NCI-H446 treated with DMSO at 0.1 percent for 48 hours (cell line): Measurements from ENCODE around the gene RBM38.
"Not testable (repeated sequence)": the region's sequence is repeated elsewhere in the genome, so short reads cannot be mapped to it uniquely, and the experiment has no call there.

ENCODE experiments used
- DNase-seq: peaks from one replicate; lab custom pipeline; 2025; lab: John Stamatoyannopoulos, UW

The RBM38 gene

DNA sequence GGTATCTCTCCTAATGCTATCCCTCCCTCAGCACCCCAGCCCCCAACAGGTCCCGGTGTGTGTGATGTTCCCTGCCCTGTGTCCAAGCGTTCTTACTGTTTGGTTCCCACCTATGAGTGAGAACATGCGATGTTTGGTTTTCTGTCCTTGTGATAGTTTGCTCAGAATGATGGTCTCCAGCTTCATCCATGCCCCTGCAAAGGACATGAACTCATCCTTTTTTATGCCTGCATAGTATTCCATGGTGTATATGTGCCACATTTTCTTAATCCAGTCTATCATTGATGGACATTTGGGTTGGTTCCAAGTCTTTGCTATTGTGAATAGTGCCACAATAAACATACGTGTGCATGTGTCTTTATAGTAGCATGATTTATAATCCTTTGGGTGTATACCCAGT lies 28.3 kb downstream of the RBM38 start:
- DNase-seq = not testable (repeated sequence)

DNA sequence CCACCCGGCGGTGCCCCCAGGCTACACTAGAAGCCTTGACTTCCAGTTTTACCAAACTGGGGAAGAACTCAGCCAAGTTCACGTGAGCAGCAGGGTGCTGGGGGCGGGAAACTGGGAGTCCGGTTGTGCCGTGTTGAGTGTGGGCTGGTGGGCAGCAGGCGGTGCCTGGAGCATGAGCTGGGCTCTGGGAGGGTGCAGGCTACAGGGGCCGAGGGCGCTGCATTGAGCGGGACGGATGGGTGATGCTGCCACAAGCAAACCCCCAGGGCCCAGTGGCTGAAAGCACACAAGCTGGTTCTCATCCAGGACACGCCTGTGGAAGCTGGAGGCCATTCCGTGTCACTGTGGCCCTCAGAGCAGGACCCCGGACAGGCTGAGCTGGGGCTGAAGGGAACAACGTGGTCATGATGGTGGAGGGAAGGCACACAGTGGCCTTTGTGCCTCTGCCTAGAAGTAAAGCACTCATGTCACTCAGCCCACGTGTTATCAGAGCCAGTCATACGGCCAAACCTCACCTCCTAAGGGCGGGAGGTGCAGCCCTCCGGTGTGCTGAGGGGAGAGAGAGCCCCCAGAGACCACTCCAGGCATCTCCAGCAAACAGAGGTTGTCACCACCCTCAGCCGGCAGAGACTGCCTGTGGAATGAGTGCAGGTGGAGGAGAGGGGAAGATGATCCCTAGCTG lies 29.5 kb downstream of the RBM38 start:
- DNase-seq = no peak

DNA sequence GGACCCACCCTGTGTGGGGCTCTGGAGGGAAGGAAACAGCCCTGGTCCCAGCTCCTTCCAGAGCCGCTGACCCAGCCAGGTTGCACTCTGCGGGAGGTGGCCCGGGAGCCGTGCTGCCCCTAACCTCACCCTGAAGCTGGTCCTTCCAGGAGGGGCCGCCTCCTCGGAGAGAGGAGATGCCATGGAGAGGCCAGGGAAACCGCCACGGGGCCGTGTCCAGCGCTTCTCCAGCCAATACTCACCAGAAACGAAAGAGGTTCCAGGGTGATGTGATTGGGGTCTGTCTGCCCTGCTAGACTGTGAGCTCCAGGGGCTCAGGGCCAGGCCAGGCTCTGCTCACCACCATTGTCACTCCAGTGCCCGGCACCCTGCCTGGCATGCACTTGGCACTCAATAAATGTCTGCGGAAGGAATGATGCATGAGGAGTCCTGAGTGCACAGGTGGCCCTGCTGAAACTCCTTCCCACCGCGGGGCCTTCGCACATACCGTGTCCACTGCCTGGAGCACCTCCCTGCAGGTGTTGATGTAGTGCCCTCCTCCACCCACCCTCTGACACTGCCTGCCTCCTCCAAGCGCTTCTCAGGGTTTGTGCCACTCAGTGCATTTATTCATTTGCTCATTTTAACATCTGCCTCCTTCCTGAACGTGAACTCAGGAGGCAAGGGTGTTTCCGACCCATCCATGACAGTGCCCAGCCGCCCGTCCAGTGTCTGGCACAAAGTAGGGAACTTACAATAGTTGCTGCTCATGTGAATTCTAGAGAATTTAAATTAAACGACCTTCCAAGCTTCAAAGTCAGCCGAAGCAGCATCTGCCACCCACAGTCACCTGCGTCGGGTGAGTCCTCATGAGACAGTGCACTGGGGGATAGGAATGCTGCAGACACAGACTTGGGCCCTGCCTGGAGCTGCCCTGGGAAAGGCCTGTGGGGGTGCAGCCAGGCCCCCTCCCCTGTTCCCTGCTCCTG lies 30.3 kb downstream of the RBM38 start:
- DNase-seq = no peak

GRCh38 chr20:57422254-57422653 lies 31.1 kb downstream of the RBM38 start:
- no peak for DNase-seq

DNA sequence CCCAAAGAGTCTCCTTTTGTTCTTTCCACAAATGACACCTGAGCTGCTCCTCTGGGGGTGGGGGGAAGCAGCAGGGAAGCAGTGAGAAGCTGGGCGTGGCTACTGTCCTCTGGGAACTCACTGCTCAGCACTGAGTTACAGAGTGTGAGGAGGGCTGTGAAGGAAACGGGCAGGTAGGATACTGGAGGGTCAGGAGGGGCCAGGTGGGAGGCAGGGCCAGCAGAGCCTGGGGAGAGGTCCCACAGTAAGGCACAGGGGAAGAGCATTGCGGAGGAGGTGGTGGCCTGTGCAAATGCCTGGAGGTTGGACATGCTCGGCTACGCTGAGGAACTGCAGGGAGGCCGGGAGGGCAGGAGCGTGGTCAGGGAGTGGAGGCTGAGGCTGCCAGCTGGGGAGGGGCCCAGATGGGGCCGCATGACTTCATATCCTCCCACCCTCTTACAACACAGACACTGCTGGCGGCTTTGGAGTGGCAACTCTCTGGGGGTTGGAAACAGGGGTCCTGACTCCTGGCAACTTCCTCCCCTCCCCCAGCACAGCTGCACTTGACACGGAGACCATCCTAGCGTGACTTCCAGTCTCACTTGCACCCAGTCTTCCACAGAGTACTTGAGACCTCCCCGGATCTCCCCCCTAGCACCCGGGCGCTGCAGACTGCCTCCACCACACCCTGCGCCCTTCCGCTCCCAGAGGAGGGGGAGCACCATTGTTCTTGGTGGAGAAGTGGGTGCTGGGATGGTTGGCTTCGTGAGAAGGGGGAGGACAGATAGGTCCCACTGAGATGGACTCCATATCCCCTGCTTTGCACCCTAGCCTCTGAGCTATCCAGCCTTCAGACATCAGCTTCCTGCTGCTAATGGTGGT lies 34.2 kb downstream of the RBM38 start:
- DNase-seq = no peak

DNA sequence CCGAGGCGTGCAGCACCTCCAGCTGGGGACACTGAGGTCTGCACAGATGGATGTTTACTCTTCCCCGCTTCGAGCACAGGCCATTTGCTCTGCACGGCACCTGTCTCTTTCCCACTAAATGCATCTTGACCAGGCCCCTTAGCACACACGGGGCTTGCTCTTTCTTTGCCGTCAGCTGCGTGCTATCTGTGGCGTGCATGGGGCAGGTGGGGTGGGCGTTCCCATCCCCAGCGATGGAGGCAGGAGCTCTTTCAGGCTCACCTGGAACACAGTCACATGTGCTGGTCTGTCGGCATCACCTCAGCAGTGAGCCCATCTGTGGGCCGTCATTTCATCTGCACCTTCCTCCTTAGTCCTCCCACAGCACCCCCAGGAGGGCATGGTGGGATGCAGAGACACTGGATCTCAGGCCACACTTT lies 35.1 kb downstream of the RBM38 start:
- DNase-seq = no peak

GRCh38 chr20:57426831-57427230 lies 35.6 kb downstream of the RBM38 start:
- no peak for DNase-seq

- no peak for DNase-seq
These were observed 37.3 kb downstream of the RBM38 start for GRCh38 chr20:57428324-57429158.

DNA sequence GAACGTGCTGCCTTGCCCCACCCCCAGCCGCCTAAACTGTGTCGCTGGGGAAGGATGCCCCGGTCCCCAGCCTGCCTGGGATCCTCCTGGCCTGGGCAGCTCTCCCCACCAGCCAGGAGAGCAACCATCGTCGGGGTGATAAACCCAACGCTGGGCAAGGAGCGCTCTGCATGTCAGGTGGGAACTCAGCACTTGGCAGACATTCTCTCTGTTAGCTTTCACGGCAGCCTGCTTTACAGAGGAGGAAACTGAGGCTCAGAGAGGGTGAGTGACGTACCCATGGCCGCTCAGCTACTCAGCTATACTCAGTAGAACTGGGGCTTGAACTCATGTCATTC lies 37.9 kb downstream of the RBM38 start:
- no peak for DNase-seq

GRCh38 chr20:57429580-57430200 lies 38.5 kb downstream of the RBM38 start:
- no peak for DNase-seq

GRCh38 chr20:57430201-57430596 lies 39.0 kb downstream of the RBM38 start:
- DNase-seq = not testable (repeated sequence)

GRCh38 chr20:57431539-57431835 lies 40.3 kb downstream of the RBM38 start:
- no peak for DNase-seq

DNA sequence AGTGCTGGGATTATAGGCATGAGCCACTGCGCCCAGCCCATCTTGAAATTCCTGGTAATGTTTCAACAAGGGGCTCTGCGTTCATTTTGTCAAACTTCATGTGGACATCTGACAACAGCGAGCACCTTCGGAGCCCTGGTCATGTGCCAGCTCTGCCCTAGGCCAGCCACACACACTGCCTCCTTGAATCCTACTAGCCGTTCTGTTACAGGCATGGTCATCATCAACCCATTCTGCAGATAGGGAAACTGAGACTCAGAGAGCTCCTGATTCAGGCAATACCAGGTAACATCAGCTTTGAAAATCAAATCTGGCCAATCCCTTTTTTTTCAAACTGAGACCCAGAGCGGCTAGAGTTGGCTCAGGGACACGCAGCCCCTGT lies 41.3 kb downstream of the RBM38 start:
- no peak for DNase-seq

DNA sequence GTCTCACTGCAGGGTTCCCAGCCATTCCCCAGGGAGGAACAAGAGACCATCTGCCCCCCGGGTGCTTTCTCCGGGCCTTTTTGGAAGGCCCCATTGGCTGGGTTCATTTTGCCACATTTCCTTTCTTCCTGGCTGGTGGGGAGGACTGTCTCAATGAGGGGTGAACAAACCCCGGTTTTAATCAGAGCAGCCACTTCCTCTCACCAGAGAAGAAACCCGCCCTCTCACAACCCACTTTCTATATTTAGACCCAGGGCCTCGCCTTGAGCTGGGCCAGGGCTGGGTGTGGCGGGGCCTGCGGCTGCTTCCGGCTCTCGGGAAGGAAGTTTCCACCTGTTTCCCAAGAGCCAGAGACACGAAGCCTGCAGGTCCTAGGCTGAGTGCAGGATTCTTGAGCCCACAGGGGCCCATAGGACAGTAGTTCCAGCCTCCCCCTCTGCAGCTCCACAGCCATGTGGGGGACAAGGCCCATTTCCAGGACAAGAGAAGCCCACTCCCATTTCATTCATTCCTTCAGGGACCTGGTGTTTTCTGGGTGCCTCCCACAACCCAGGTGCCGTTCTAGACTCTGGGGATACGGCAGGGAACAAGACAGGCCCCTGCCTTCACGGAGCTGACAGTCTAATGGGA lies 41.8 kb downstream of the RBM38 start:
- DNase-seq = no peak

- no peak for DNase-seq
These were observed 42.6 kb downstream of the RBM38 start for GRCh38 chr20:57433657-57434389.

GRCh38 chr20:57434390-57434700 lies 43.1 kb downstream of the RBM38 start:
- DNase-seq = no peak

DNA sequence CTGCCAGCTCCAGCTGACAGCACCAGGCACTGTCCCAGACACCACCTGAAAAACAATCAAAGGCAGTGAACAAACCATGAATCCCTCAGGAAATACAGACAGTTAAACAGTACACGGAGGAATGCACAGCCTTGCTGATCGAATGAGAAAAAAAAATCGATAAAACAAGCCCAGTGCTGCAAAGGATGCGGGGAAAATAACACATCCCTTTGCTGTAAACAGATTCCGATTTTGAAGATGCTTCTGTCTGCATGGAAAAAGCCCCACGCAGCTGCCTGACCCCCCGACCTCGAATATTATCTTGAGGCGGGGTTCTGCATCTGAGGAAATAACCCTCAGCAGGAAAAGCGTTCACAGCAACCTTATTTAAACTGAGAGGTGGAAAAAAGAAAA lies 43.9 kb downstream of the RBM38 start:
- no peak for DNase-seq

DNA sequence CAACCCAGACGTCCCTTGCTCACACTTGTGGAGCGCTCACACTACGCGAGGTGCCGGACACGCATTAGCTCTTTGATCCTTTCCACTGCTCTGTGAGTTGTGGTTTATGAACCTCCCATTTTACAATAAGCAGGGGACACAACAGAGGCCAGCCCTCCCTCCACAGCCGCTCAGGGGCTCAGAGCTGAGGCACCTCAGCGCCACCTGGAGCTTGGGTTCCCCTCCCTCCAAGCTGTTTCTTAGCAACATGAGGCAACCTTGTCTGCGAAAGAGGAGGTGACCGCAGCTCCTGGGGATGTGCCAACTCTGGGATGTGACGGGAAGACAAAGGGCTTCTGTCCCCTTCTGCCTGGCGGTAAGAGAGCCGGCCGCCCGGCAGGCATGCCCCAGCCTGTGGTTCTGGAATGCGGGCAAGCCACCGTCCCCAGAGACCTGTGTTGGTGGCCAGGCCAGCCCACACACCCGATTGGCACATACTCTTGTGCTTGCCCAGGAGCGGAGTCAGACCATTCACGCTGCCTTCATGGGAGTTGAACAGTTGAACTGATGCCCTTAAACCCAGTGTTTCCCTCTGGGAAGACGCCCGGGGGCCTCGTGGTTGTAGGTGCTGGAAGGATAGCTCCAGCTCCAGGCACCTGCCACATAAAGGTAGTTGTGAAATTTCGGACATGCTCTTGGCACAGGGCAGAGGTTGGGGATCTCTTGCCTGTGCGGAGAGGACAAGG lies 44.5 kb downstream of the RBM38 start:
- DNase-seq = no peak

DNA sequence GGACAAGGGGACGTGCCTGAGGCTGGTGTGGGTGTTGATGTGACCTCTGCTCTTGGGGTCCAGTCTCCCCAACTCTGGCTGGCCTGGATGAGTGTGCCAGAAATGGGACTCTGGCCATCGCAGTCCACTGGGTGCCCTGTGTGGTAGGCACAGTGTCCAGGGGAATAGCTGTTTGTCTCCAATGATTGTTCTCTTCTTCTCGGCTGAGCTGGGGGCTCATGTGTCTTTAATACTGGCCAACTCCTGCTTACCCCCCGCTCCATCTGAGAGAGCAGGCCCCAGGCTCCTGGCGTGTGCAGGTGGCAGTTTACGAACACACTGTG lies 45.0 kb downstream of the RBM38 start:
- DNase-seq = no peak

DNA sequence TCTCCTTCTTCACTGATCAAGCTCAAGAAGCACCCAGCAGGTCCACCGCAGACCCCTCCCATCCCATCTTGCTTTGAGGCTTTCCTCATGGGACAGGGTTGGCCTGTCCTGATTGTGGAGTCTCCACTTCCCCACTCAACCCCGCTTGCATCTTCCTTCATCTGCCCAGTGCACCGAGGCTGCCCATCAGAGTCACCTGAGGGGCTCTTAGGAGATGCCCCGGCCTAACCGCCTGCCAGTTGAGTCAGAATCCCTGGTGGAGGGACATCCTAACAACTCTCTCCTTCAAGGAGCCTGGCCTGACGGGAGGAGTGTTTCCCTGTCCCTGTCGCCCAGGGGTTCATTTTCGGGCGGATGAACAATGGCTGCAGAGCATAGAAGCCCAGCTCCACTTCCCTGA lies 46.1 kb downstream of the RBM38 start:
- DNase-seq = no peak
